HCT116 (cell line): ENCODE data around the gene CD320. TPM values are rescaled to one million over a fixed set of nuclear protein-coding genes. Genes with fewer than 3 reads are reported as not detected.

Experiments used
- ATAC-seq: fragments of 200-7000 bp; cut with Tn5 transposase; 2 replicates; pipeline ENCODE4 v1.9.1; 2020; ENCODE audit warnings: mild to moderate bottlenecking, moderate library complexity
- BruUV-seq: library from RNA; stranded (reverse); fragments of 400-500 nt; replicated peaks from 2 replicates; lab custom pipeline; 2021; lab: Mats Ljungman, UMichigan
- CTCF ChIA-PET: fragments of 300-600 bp; sonication (Branson Sonifier 250); formaldehyde crosslinking; loops from one replicate; lab custom pipeline; 2021; ENCODE audit warnings: antibody characterized with exemption; lab: Charles Lee
- POLR2A ChIA-PET: fragments of 300-600, 350-600 bp; sonication (Branson Sonifier 250); formaldehyde crosslinking; loops from one replicate; lab custom pipeline; 2021; ENCODE audit warnings: antibody characterized with exemption; lab: Charles Lee
- RAD21 ChIA-PET, 2 experiments: fragments of 300-600 bp; sonication (Branson Sonifier 250); formaldehyde crosslinking; loops; one replicate each; lab custom pipeline; 2023; ENCODE audit warnings: low total read pairs in 2 of 2; ENCODE audit not compliant: uncharacterized antibody in 2 of 2, unreplicated experiment in 2 of 2, low non-redundant PET in 1 of 2; lab: Charles Lee
- DNase-seq: peaks from one replicate; pipeline ENCODE4 v3.0.0-alpha.2; 2010; ENCODE audit warnings: low read depth, low spot score
- H2AFZ ChIP-seq: fragments of 200-600 bp; shearing (Covaris generic), sonication (generic); 2 replicates; pipeline ENCODE4 v1.6.1; 2017; ENCODE audit warnings: low read depth, mixed run types, mixed read lengths, antibody characterized with exemption, low read length; ENCODE audit not compliant: poor library complexity, severe bottlenecking
- H3K27ac ChIP-seq: 2 replicates; pipeline ENCODE4 v1.5.1; 2012; ENCODE audit warnings: low read depth, low read length
- H3K27me3 ChIP-seq: fragments of 200-600 bp; sonication (generic); 2 replicates; pipeline ENCODE4 v1.6.1; 2016; ENCODE audit warnings: mixed run types, low read length, mixed read lengths; ENCODE audit not compliant: insufficient read depth
- H3K36me3 ChIP-seq, 2 experiments: fragments of 200-500 bp in 1 of 2; fragments of 200-600 bp in 1 of 2; sonication (Bioruptor generic) in 1 of 2; sonication (generic) in 1 of 2; 2 replicates each; pipeline versions ENCODE4 v1.5.1 to v1.6.1; 2014 to 2016; ENCODE audit warnings: low read length in 2 of 2, inconsistent platforms in 1 of 2, mixed read lengths in 1 of 2, mixed run types in 1 of 2; ENCODE audit not compliant: insufficient read depth in 2 of 2, control insufficient read depth in 1 of 2
- H3K4me1 ChIP-seq, 2 experiments: fragments of 200-600 bp in 1 of 2; sonication (generic) in 1 of 2; 2 replicates each; pipeline versions ENCODE4 v1.5.1 to v1.6.1; 2012 to 2017; ENCODE audit warnings: low read length in 2 of 2, inconsistent platforms in 1 of 2, mild to moderate bottlenecking in 1 of 2, mixed read lengths in 1 of 2, mixed run types in 1 of 2, moderate library complexity in 1 of 2; ENCODE audit not compliant: insufficient read depth in 2 of 2, control insufficient read depth in 1 of 2
- H3K4me2 ChIP-seq: fragments of 200-600 bp; sonication (generic); 2 replicates; pipeline ENCODE4 v1.6.1; 2017; ENCODE audit warnings: mixed run types, low read length, mixed read lengths
- H3K4me3 ChIP-seq, 2 experiments: fragments of 200-600 bp in 1 of 2; sonication (generic) in 1 of 2; replicated peaks in 1 of 2; 2 replicates each; pipeline ENCODE4 v1.5.1; 2011 to 2016; ENCODE audit warnings: low read length in 2 of 2, control low read depth in 1 of 2, low read depth in 1 of 2, mild to moderate bottlenecking in 1 of 2, mixed read lengths in 1 of 2, mixed run types in 1 of 2
- H3K79me2 ChIP-seq: fragments of 200-600 bp; sonication (generic); 2 replicates; pipeline ENCODE4 v1.6.1; 2017; ENCODE audit warnings: mild to moderate bottlenecking, mixed run types, low read length, moderate library complexity, mixed read lengths; ENCODE audit not compliant: insufficient read depth
- H3K9ac ChIP-seq: fragments of 200-600 bp; sonication (generic); 2 replicates; pipeline ENCODE4 v1.6.1; 2016; ENCODE audit warnings: low read length, mixed read lengths
- H3K9me2 ChIP-seq: fragments of 200-600 bp; sonication (generic), shearing (Covaris generic); 2 replicates; pipeline ENCODE4 v1.6.1; 2017; ENCODE audit warnings: mixed run types, mild to moderate bottlenecking, moderate library complexity; ENCODE audit not compliant: insufficient read depth
- H3K9me3 ChIP-seq, 2 experiments: fragments of 200-500 bp in 1 of 2; fragments of 200-600 bp in 1 of 2; sonication (Bioruptor generic) in 1 of 2; sonication (generic) in 1 of 2; 2 replicates each; pipeline ENCODE4 v1.6.1; 2014 to 2017; ENCODE audit warnings: low read length in 2 of 2, mixed read lengths in 2 of 2, inconsistent platforms in 1 of 2, low read depth in 1 of 2, mild to moderate bottlenecking in 1 of 2, mixed run types in 1 of 2, moderate library complexity in 1 of 2; ENCODE audit not compliant: control insufficient read depth in 1 of 2, insufficient read depth in 1 of 2
- H4K20me1 ChIP-seq: fragments of 200-600 bp; sonication (generic), shearing (Covaris generic); 2 replicates; pipeline ENCODE4 v1.6.1; 2017; ENCODE audit warnings: mixed run types, mild to moderate bottlenecking, moderate library complexity; ENCODE audit not compliant: insufficient read depth
- ATF3 ChIP-seq: IDR thresholded peaks from 2 replicates; pipeline ENCODE4 v1.6.1; 2012
- CBX3 ChIP-seq: IDR thresholded peaks from 2 replicates; pipeline ENCODE4 v1.6.1; 2012; ENCODE audit warnings: low read depth
- CTCF ChIP-seq, 3 experiments: fragments of 200-600 bp in 1 of 3; sonication (generic) in 1 of 3; IDR thresholded peaks in 2 of 3; conservative IDR thresholded peaks in 1 of 3; 2 replicates each; pipeline ENCODE4 v1.5.1; 2012 to 2017; ENCODE audit warnings: low read depth in 2 of 3, low read length in 2 of 3, antibody characterized with exemption in 1 of 3, borderline replicate concordance in 1 of 3, control low read depth in 1 of 3, mild to moderate bottlenecking in 1 of 3, mixed read lengths in 1 of 3, mixed run types in 1 of 3, moderate library complexity in 1 of 3; ENCODE audit not compliant: insufficient read depth in 1 of 3
- EGR1 ChIP-seq: IDR thresholded peaks from 2 replicates; pipeline ENCODE4 v1.6.1; 2012; ENCODE audit warnings: low read depth
- EZH2 ChIP-seq: fragments of 200-600 bp; sonication (generic); IDR thresholded peaks from 2 replicates; pipeline ENCODE4 v1.6.1; 2017; ENCODE audit warnings: antibody characterized with exemption, mixed run types
- EZH2phosphoT487 ChIP-seq: fragments of 200-600 bp; IDR thresholded peaks from 2 replicates; pipeline ENCODE4 v1.6.1; 2018; ENCODE audit warnings: antibody characterized with exemption, borderline replicate concordance
- MAX ChIP-seq: IDR thresholded peaks from 2 replicates; pipeline ENCODE4 v1.6.1; 2012
- POLR2AphosphoS5 ChIP-seq: IDR thresholded peaks from 2 replicates; pipeline ENCODE4 v1.6.1; 2011; ENCODE audit warnings: mild to moderate bottlenecking, low read depth, low read length, moderate library complexity
- SRF ChIP-seq: IDR thresholded peaks from 2 replicates; pipeline ENCODE4 v1.6.1; 2012; ENCODE audit warnings: low read depth
- TCF7L2 ChIP-seq: IDR thresholded peaks from 2 replicates; pipeline ENCODE4 v1.7.0; 2011; ENCODE audit warnings: borderline replicate concordance, inconsistent platforms; ENCODE audit not compliant: insufficient read depth, insufficient read length; ENCODE audit errors: extremely low read depth
- ZBTB33 ChIP-seq: IDR thresholded peaks from 2 replicates; pipeline ENCODE4 v1.6.1; 2011; ENCODE audit warnings: mild to moderate bottlenecking, low read length, moderate library complexity; ENCODE audit not compliant: insufficient replicate concordance; ENCODE audit errors: extremely low read depth
- ZFX ChIP-seq: fragments of 450-650 bp; IDR thresholded peaks from 2 replicates; pipeline ENCODE4 v1.6.1; 2017
- intact Hi-C: fragments of 100-400 bp; cut with micrococcal nuclease; formaldehyde crosslinking; loops from 2 replicates; pipeline ENCODE4 v1.10.0; 2022
- total RNA-seq: library from RNA; stranded (reverse); gene quantifications from one replicate; pipeline ENCODE4 v1.2.1, GENCODE V29; 2021; ENCODE audit not compliant: unreplicated experiment

Gene CD320
- total RNA-seq, 1 experiment from 2014 or later, result 86.2 TPM

GRCh38 chr19:8307965-8308866 is at the start of gene CD320 (continued):
- TF ChIP-seq CBX3 (no peak), CTCF (IDR thresholded peaks at IDR 0.05 in 2 of 3, conservative IDR thresholded peaks at IDR 0.05 in 1 of 3; ENCODE audit: borderline replicate concordance in 1 of 3, insufficient read depth in 1 of 3, low read depth in 2 of 3, low read length in 2 of 3) (no peak), POLR2AphosphoS5 (peak; percentile 91)

- H3K9me2 ChIP-seq, result no peaks in the 10 kb centered on the region
- H3K79me2 ChIP-seq, result no peaks in the 10 kb centered on the region
- no peak overlapping the region for H3K9ac ChIP-seq
- no TSS peak for BruUV-seq
- DNase-seq, result no peak
- H3K9me3 ChIP-seq, result no peaks in the 10 kb centered on the region
- POLR2A ChIA-PET, result interaction anchor here (1.2 kb wide), 1 partner anchor 157 kb away, joined by 3 read pairs; the partner anchor contains the start of gene ZNF414
- H3K4me2 ChIP-seq, result no peak overlapping the region
- TF ChIP-seq TCF7L2, result no peak
- no peak for TF ChIP-seq MAX
- TF ChIP-seq ZBTB33, result no peak
- TF ChIP-seq SRF, result no peak
- no peak for TF ChIP-seq EZH2
- no peak for TF ChIP-seq ZFX
- no peak for TF ChIP-seq EGR1
- TF ChIP-seq EZH2phosphoT487, result no peak
- no peak for TF ChIP-seq CTCF (IDR thresholded peaks at IDR 0.05 in 2 of 3, conservative IDR thresholded peaks at IDR 0.05 in 1 of 3; ENCODE audit: borderline replicate concordance in 1 of 3, insufficient read depth in 1 of 3, low read depth in 2 of 3, low read length in 2 of 3)
- TF ChIP-seq POLR2AphosphoS5, result no peak
- no peak for TF ChIP-seq ATF3
- TF ChIP-seq, all 23 proteins: peak for 0
- no peaks in the 10 kb centered on the region for H3K27me3 ChIP-seq
- peaks cover 41 to 73% of the 10 kb centered on the region in 2 experiments for H3K4me1 ChIP-seq
- H3K27ac ChIP-seq, result no peak overlapping the region
- RAD21 ChIA-PET, result no interaction called here
- H3K4me3 ChIP-seq, result no peak overlapping the region
- no peaks in the 10 kb centered on the region for H3K36me3 ChIP-seq
- no peak for ATAC-seq
- H4K20me1 ChIP-seq, result no peaks in the 10 kb centered on the region
- intact Hi-C loops, result loop anchor here (10.0 kb wide), 1 partner anchor 88 kb away; the partner anchor contains the start of gene HNRNPM
- H2AFZ ChIP-seq, result no peak overlapping the region
- CTCF ChIA-PET, result interaction anchor here (1.7 kb wide), 1 partner anchor 149 kb away, joined by 6 read pairs; no protein-coding TSS in a partner anchor
These were observed 48.9 kb upstream of the CD320 start for GRCh38 chr19:8357007-8357521.
